HG03378 (cell line): Measurements from ENCODE around the gene HOXA3.

Experiments used
- ATAC-seq: cut with Tn5 transposase; IDR thresholded peaks from one replicate; pipeline ENCODE4 v1.9.1; 2021; ENCODE audit warnings: mild to moderate bottlenecking, moderate library complexity; ENCODE audit not compliant: unreplicated experiment

Gene HOXA3

DNA sequence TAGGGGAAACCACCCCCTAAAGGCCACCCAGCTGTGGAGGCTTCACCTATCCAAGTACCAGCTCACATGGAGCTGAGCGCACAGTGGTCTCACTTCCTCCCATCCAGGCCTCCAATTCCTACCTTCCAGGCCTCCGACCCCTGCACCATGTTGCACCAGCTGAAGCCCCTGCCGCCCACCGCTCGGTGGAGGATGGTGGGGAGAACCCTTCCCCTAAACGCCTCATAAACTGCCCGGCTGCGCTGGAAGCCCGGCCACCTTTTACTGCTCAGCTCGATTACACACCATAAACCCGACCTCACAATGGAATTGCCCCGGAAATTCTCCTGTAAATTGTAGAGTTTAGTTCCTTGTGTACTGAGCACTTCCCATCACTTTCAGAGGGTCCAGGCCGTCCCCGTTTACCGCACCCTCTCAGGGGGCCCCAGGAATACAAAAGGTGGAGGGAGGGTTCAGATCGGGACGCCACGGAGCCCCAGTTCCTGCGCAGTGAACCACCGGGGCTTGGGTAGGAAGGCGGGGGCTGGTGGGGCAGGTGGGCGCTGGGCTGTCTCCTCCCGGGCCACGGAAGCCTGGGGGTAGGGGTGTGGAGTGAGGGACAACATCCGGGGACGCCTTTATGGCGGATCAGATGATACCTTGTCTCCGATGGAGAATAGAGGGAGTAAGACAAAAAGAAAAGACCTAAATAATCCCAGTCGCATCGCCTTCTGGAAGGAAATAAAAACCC lies 5.5 kb upstream of the HOXA3 start:
- no peak for ATAC-seq

DNA sequence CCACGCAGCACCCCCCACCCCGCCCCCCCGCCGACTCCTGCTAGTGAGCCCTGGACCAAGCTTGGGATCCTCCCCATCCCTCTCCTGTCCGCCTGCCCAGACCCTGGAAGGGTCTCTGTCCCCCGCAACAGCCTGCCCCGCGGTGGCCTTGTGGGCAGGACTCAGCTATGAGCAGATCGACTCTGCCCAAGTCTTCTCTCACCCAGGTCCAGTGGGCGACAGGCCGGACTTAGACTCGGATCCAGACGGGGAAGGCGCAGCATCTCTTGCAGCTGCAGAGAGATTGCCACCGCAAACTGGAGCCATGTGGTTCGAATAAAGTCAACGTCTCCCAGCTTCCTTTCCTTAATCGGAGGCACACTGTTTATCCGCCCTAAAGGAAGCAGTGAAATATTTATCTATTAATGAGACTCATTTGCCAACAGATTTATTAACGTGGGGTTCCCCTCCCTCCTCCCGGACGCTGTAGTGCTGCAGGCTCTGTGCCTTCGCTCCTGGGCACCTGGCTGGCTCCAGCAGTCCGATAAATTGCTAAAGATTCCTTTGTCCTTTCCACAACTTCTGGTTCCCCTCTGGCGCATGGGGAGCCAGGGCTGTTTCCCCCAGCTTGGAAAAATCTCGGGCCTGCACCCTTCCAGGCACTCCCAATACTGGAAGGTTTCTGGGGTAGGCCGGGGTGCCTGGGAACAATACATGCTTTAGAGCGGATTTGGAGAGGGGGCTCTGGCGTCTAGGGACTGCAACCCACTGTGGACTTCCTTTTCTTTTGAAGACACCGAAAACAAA lies 4.7 kb upstream of the HOXA3 start:
- no peak for ATAC-seq

- no peak for ATAC-seq
These were observed 4.1 kb upstream of the HOXA3 start, which contains the start of gene HOXA7 for GRCh38 chr7:27156508-27156898. TSS of gene HOXA7 (minus strand) at chr7:27156675. CDS start at chr7:27156545, 130 bp downstream.

- no peak for ATAC-seq
These were observed 3.6 kb upstream of the HOXA3 start for GRCh38 chr7:27155816-27156507.

- ATAC-seq = no peak
These were observed 2.8 kb upstream of the HOXA3 start for GRCh38 chr7:27154901-27155815.

- ATAC-seq = no peak
These were observed 2.0 kb upstream of the HOXA3 start for GRCh38 chr7:27154369-27154768.

GRCh38 chr7:27153526-27153925 lies 1.1 kb upstream of the HOXA3 start:
- no peak for ATAC-seq

DNA sequence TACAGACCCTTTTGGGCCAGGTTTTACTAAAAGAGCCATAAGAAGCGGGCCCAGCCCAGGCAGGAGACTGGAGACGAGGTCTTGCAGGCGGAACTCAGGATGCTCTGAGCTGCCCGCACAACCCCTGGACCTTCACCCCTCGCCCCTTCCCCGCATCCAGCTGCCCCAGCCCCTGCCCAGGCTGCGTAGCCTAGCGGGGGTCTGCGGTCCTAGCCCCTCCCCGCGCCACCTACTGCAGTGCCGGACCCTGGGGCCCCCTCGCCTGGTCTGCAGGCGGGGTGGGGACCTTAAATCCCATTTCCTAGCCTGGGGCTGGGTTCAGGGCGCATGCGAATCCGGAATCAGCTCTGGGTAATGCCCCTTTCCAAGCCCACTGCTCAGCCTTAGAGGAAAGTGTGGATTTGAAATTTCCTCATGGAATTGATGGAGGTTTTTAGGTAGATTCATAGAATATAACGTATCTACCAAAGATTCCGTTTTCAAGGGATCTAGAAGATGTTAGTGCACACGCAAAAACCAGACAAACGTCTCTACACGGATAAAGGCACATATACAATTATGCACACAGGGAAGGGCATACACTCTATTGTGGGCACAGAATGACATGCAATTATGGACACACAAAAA lies 546 bp upstream of the HOXA3 start:
- ATAC-seq = no peak

DNA sequence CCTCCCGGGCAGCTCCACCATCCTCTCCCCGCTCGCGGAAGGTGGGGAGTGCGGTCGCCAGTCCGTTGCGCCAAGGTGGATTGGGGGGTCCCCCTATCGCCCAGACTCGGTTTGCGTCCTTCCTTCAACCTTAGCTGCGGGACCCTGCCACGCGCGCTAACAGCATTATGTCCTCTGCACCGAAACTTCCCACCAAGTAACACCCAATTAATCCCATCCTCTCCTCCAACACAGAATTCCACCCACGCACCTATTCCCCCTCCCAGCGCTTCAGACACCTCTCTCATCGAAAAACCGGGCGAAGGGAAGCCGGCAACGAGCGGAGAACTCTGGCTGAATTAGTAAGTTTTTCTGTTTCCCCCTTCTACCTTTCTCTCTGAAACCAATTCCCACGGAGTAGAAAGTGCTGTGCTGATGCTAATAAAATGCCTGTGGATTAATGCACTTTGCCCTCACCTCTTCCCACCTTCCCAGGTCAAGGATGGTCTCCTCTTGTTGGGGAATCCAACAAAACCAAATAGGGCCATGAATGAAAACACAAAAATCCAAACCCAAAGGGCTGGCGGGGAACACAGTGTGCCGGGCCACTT lies 947 bp downstream of the HOXA3 start:
- no peak for ATAC-seq

DNA sequence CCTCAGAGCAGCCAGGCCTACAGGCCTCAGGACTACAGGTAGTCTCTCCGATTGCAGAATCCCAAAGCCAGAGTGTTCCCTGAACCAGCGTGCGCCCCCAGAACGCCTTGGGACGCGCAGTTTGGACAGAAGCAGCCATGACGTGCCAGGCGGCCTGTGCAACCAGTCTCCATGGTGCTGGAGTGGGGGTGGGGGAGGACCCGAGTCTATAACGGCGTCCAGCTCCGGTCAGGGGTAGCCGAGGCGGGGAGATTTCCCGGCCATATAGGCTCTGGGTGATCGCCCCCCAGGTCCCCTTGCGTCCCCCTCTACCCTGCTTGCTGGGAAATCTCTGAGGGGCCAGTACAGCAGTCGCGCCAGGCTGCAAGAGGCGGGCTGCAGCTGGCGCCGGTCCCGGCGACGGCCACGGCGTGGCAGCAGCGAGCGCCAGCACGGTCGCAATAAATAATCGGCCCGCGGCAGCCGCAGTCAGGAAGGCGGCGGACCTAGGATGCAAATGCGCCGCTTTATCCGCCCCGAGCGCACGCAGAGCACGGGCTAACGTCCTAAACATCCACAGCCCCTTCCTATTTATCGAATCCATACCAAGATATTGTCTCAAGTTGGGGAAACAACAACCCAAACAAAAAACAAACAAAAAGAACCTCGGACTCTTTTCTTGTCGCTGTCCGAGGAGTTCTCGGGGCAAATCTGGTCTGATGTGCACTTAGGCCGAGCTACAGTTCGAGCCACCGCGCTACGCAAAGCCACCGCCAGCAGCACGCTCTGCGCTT lies 1.6 kb downstream of the HOXA3 start:
- ATAC-seq = peak; percentile 59

DNA sequence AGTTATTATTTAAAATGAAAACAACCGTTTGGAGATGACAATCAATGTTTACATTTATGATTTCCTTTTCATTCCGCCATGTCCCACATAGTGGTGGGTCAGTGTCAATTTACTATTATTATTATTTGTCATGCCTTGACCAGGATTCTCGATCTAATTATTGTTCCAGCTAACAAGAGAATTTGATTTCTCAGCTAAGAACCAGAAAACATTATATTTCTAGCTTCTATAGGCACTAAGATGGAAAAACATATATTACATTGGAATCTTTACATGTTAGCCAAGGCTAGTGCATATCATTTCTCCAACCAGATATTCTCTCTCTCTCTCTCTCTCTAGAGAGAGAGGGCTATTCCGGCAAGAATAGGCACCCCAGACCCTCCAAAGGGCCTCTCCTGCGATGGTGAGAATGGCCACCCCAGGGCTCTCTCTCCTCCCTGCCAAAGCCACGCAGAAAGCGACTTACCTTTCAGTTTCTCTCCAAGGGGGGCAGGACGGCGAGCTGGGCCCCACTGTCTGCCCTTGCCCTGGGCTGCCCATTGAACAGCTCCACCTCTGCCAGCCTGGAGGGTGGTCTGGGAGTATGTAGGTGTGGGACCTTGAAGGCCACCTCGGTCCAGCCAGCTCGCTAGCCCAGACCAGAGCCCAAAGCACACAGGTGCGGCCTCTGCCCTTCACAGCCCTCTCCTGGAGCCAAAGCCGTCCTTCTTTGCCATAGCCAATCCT lies 2.4 kb downstream of the HOXA3 start:
- no peak for ATAC-seq

GRCh38 chr7:27148756-27149641 lies 3.4 kb downstream of the HOXA3 start:
- no peak for ATAC-seq

GRCh38 chr7:27148031-27148755 lies 4.2 kb downstream of the HOXA3 start:
- ATAC-seq = no peak

GRCh38 chr7:27147199-27148030 lies 5.0 kb downstream of the HOXA3 start, which contains the start of gene HOXA6:
TSS of gene HOXA6 (minus strand) at chr7:27147774. CDS start at chr7:27147749, 25 bp downstream.
- ATAC-seq = no peak

GRCh38 chr7:27146491-27147198 lies 5.7 kb downstream of the HOXA3 start:
- no peak for ATAC-seq
